ENCODE measurements around the gene NUP153. TPM values are rescaled to one million over a fixed set of nuclear protein-coding genes. Genes with fewer than 3 reads are reported as not detected.
"Not testable (repeated sequence)": the region's sequence is repeated elsewhere in the genome, so short reads cannot be mapped to it uniquely, and the experiment has no call there.

NUP153 gene
- total and polyA plus RNA-seq, 10 of the 15 experiments (the other 5 are each of a cell fraction or from before 2014, with no cell fraction given), result 13.9 to 77.7 (median 56.2) TPM

GRCh38 chr6:17744757-17745308 lies 38.1 kb upstream of the NUP153 start:
- 63% methylated on average over 13 of the region's 13 CpGs for WGBS (ENCODE audit: insufficient coverage, insufficient replicate concordance, low lambda C conversion rate, missing lambda C conversion rate)
- H3K9me3 ChIP-seq (replicated peaks; ENCODE audit: control insufficient read depth, insufficient read depth, low read length); H3K4me2 ChIP-seq (ENCODE audit: control insufficient read depth, insufficient read depth); ATAC-seq; in situ Hi-C loops (cut with MboI); H3K36me3 ChIP-seq (ENCODE audit: control insufficient read depth in 2 of 2, insufficient read depth in 2 of 2, low read length in 1 of 2); H3K9ac ChIP-seq (ENCODE audit: control insufficient read depth, insufficient read depth, low read length); H3K27me3 ChIP-seq (replicated peaks in 1 of 2; ENCODE audit: control insufficient read depth in 2 of 2, insufficient read depth in 2 of 2, low read length in 1 of 2); POLR2A ChIA-PET; H2AFZ ChIP-seq (ENCODE audit: control insufficient read depth, low read depth, low read length); H3K4me3 ChIP-seq; intact Hi-C loops (cut with micrococcal nuclease; ENCODE audit: unreplicated experiment); DNase-seq (ENCODE audit: low read depth, low spot score); H3K4me1 ChIP-seq (ENCODE audit: control insufficient read depth, insufficient read depth, low read length); FAIRE-seq; H4K20me1 ChIP-seq (ENCODE audit: control insufficient read depth, insufficient read depth); H3K79me2 ChIP-seq (ENCODE audit: control insufficient read depth, insufficient read depth, low read length); BruUV-seq (replicated peaks); H3K27ac ChIP-seq (ENCODE audit: control insufficient read depth, insufficient read depth); RAD21 ChIA-PET (ENCODE audit: unreplicated experiment): not testable (repeated sequence)
- SMC1A ChIA-PET (ENCODE audit: uncharacterized antibody, unreplicated experiment), result interaction anchor here (1.9 to 2.0 kb wide), 2 partner anchors 30 to 74 kb away, joined by 4 to 5 read pairs; no protein-coding TSS in a partner anchor
- CTCF ChIA-PET, result interaction anchor here (2.0 kb wide), 1 partner anchor 60 kb away, joined by 5 read pairs; no protein-coding TSS in a partner anchor

DNA sequence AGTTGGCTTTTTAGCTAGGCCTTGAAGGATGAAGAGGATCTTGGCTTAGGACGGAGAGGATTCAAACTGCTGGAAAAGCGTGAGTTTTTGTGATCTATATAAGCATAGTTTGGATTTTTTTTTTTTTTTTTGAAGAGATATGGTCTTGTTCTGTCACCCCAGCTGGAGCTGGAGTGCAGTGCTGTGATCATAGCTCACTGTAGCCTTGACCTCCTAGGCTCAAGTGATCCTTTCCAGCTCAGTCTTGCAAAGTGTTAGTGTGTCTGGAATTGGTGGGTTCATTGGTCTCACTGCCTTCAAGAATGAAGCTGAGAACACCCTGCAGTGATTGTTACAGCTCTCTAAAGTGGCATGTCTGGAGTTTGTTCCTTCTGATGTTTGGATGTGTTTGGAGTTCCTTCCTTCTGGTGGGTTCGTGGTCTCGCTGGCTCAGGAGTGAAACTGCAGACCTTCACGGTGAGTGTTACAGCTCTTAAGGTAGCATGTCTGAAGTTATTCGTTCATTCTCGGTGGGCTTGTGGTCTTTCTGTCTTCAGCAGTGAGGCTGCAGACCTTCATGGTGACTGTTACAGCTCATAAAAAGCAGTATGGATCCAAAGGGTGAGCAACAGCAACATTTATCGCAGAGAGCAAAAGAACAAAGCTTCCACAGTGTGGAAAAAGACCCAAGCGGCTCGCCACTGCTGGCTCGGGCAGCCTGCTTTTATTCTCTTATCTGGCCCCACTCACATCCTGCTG lies 37.5 kb upstream of the NUP153 start:
- H3K79me2 ChIP-seq (ENCODE audit: control insufficient read depth, insufficient read depth, low read length), result no peaks in the 10 kb centered on the region
- 28% methylated on average over 11 of the region's 11 CpGs for WGBS (ENCODE audit: insufficient coverage, insufficient replicate concordance, low lambda C conversion rate, missing lambda C conversion rate)
- no peaks in the 10 kb centered on the region for H3K36me3 ChIP-seq (ENCODE audit: control insufficient read depth in 2 of 2, insufficient read depth in 2 of 2, low read length in 1 of 2)
- no peak overlapping the region for H3K27ac ChIP-seq (ENCODE audit: control insufficient read depth, insufficient read depth)
- no peak overlapping the region for H3K4me2 ChIP-seq (ENCODE audit: control insufficient read depth, insufficient read depth)
- no peak for FAIRE-seq
- no TSS peak for BruUV-seq (replicated peaks)
- ChIA-PET RAD21 (ENCODE audit: unreplicated experiment) (interaction anchor here (0.5 kb wide), 1 partner anchor 144 kb away, joined by 3 read pairs; the partner anchor contains the start of gene FAM8A1), CTCF (interaction anchor here (0.9 to 2.0 kb wide), 3 partner anchors 11 to 60 kb away, joined by 3 to 5 read pairs (median 3); no protein-coding TSS in a partner anchor), POLR2A (interaction anchor here (0.5 kb wide), 1 partner anchor 27 kb away, joined by 3 read pairs; no protein-coding TSS in a partner anchor), SMC1A (ENCODE audit: uncharacterized antibody, unreplicated experiment) (interaction anchor here (0.7 to 2.0 kb wide), 3 partner anchors 9 to 74 kb away, joined by 3 to 5 read pairs (median 4); no protein-coding TSS in a partner anchor)
- H3K4me1 ChIP-seq (ENCODE audit: control insufficient read depth, insufficient read depth, low read length), result no peaks in the 10 kb centered on the region
- intact Hi-C loops (cut with micrococcal nuclease; ENCODE audit: unreplicated experiment), result no loop called here
- no peaks in the 10 kb centered on the region; the same call in 2 of the 3 replicates for H3K9me3 ChIP-seq (replicated peaks; ENCODE audit: control insufficient read depth, insufficient read depth, low read length)
- H3K27me3 ChIP-seq (replicated peaks in 1 of 2; ENCODE audit: control insufficient read depth in 2 of 2, insufficient read depth in 2 of 2, low read length in 1 of 2), result no peaks in the 10 kb centered on the region
- H3K4me3 ChIP-seq, result no peak overlapping the region
- H3K9ac ChIP-seq (ENCODE audit: control insufficient read depth, insufficient read depth, low read length), result no peak overlapping the region
- no peak for TF ChIP-seq ESRRA (IDR thresholded peaks at IDR 0.05; ENCODE audit: low read length)
- TF ChIP-seq TCF12 (IDR thresholded peaks at IDR 0.05; ENCODE audit: low read depth, low read length), result no peak
- TF ChIP-seq, protein P1, sequence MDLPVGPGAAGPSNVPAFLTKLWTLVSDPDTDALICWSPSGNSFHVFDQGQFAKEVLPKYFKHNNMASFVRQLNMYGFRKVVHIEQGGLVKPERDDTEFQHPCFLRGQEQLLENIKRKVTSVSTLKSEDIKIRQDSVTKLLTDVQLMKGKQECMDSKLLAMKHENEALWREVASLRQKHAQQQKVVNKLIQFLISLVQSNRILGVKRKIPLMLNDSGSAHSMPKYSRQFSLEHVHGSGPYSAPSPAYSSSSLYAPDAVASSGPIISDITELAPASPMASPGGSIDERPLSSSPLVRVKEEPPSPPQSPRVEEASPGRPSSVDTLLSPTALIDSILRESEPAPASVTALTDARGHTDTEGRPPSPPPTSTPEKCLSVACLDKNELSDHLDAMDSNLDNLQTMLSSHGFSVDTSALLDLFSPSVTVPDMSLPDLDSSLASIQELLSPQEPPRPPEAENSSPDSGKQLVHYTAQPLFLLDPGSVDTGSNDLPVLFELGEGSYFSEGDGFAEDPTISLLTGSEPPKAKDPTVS (IDR thresholded peaks at IDR 0.05; ENCODE audit: low read depth, low read length), result no peak
- no peak for TF ChIP-seq NR2F1 (conservative IDR thresholded peaks at IDR 0.05)
- TF ChIP-seq RAD21 (IDR thresholded peaks at IDR 0.05; ENCODE audit: insufficient read depth, low read depth, low read length), result no peak
- TF ChIP-seq MTA2 (IDR thresholded peaks at IDR 0.05; ENCODE audit: low read depth), result no peak
- ATAC-seq, result no peak
- no peaks in the 10 kb centered on the region for H4K20me1 ChIP-seq (ENCODE audit: control insufficient read depth, insufficient read depth)
- no peak for DNase-seq (ENCODE audit: low read depth, low spot score)
- no peak overlapping the region for H2AFZ ChIP-seq (ENCODE audit: control insufficient read depth, low read depth, low read length)
- in situ Hi-C loops (cut with MboI), result no loop called here

Data from GM12878 (cell line).